GM12873 (cell line): ENCODE measurements around the gene WDR33.

Experiments used
- TF ChIP-seq, protein P1 (sequence below): IDR thresholded peaks from 2 replicates; pipeline ENCODE4 v1.5.1; 2012; ENCODE audit warnings: low read depth, mild to moderate bottlenecking, moderate library complexity, low read length, control low read depth; ENCODE audit not compliant: insufficient read depth; ENCODE audit errors: missing control alignments

The WDR33 gene

DNA sequence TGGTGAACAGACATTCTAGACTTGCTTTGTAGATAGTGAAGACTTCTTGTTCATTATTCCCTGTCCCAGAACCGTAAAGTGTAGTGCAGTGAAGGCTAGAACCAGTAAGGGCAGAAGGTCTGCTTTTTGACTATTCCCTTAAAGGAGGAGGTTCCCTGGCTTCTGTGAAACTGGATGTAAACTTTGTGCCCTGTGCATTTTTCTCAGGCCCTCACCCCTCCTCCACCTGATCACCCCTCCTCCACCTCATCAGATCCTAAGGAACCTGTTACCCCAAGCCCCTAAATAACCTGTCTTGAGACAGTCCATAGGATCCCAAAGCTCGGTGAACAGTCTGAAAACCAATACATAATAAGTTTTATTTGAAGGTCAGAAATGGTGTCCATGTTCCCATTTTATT, 75.9 kb downstream of the WDR33 start:
- TF ChIP-seq, protein P1, sequence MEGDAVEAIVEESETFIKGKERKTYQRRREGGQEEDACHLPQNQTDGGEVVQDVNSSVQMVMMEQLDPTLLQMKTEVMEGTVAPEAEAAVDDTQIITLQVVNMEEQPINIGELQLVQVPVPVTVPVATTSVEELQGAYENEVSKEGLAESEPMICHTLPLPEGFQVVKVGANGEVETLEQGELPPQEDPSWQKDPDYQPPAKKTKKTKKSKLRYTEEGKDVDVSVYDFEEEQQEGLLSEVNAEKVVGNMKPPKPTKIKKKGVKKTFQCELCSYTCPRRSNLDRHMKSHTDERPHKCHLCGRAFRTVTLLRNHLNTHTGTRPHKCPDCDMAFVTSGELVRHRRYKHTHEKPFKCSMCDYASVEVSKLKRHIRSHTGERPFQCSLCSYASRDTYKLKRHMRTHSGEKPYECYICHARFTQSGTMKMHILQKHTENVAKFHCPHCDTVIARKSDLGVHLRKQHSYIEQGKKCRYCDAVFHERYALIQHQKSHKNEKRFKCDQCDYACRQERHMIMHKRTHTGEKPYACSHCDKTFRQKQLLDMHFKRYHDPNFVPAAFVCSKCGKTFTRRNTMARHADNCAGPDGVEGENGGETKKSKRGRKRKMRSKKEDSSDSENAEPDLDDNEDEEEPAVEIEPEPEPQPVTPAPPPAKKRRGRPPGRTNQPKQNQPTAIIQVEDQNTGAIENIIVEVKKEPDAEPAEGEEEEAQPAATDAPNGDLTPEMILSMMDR: no peak

DNA sequence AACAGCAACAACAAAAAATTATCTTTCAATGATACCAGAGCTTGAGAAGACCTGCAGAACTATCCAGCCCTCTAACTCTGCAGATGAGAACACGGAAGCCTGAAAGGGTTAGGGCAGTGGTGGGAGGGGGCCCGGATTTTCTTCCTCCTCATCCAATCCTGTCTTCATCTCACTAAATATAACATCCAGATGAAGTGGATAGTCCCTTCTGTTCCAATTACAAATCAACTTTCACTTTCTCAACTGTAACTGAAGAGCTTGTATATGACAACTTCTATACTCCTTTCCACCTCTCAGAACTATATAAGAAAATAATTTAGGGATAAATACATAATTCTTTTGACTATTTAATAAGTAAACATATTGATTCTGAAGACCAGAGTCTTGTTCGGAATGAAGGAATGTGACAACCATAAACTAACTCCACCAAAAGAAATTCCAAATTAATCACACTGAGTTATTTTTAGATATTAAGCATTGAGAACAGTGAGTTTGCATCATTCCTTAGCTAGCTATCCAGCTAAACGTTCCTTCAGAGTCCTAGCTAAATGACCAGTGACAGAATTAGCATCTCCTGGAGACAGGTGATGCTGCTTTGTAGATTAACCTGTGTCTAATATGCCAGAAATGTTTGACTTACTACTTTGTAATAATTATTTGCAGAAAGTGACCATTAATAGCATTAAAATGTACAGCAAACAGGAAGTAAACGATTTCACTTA, 77.0 kb downstream of the WDR33 start:
- TF ChIP-seq, protein P1: no peak

DNA sequence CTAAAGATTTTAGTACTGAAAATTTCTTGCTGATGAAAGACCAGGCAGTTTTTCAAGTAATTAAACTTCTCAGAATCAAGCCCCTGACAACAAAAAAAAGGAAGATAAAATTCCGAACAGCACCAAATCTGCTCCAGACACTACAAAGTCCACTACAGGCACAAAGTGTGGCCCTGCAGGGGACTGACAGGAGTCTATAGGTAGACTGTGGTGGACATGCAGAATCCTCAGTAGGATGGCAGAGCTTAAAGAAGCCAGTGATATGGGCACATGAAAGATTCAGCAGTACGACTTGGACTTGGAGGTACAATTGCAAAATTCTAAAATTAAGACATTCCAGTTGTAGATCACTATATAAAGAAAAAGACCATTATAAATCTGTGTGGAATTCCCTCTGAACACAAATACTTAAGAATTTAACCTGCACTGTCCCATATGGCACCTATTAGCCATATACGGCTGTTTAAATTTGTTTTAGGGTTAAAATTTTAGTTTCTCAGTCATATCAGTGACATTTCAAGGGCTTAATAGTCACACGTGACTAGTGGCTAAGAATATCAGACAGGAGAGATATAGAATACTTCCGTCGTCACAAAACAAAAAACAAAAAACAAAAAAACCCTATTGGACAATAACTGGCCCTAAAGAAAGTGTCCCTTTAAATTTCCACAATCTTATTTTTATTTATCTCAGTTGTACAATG, 77.7 kb downstream of the WDR33 start:
- TF ChIP-seq, protein P1: no peak

DNA sequence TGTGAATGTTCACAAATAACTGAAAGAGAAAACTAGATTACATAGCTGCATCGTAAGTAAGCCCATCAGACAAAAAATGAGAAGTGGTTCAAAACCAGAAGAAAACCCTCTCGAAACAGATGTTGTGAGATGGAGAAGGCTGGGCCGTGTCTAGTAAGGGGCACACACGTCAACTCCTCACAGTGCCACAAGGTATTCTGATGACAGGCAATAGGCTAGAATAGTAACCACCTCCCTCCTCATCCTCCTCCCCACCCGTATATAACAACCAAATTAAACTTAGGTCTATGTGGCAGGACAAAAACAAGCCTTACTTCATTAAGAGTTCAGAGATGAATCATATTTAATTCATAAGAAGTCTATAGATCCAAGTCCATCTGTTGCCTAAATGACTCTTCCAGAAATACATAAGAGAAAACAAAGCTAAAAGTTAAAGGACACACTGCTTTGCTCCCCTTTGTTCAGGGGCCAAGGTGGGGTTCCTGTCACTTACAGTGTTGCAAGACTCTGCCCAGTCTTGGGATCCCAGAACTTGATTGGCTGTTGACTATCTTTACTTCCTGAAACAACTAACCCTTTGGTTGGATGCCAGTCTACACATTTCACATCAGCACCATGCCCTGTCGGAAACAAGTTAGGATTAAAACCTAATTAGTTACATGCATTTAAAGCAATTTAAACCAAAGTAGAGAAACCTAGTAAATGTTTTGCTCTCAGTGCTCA, 84.7 kb downstream of the WDR33 start:
- TF ChIP-seq, protein P1: no peak

DNA sequence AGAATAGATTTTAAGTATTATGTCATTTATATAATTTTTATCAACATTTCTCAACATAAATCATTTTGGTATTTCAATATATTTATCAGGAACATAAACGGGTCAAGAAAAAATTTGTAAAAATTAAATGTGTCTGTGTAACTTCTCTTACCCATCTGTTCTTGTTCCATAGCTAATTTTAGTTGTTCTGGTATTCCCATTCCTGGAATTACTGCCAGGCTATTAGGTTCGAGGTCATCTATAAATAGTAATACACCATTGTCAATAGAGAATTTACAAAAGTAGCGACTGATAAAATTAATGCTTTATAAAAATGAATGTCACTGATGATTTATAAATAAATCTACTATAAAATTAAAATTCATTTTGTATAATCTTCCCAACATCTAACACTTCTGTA, 88.2 kb downstream of the WDR33 start:
- TF ChIP-seq, protein P1: no peak

DNA sequence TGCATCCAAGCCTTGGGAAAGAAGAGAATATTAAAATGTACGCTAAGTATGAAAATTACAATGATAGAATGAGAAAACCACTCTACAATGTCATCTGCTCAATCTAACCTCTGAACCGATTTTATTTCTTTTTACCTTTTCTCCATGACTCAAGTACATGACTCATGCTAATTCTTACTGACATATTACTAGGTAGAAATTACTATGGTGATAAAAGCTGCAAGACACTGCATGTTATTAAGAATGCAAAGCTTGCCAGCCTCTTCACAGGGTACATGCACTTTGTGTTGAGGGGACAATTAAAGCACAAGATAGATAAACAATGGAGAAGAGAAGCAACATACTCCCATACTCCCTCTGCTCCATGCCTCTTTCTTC, 89.0 kb downstream of the WDR33 start:
- TF ChIP-seq, protein P1: no peak

DNA sequence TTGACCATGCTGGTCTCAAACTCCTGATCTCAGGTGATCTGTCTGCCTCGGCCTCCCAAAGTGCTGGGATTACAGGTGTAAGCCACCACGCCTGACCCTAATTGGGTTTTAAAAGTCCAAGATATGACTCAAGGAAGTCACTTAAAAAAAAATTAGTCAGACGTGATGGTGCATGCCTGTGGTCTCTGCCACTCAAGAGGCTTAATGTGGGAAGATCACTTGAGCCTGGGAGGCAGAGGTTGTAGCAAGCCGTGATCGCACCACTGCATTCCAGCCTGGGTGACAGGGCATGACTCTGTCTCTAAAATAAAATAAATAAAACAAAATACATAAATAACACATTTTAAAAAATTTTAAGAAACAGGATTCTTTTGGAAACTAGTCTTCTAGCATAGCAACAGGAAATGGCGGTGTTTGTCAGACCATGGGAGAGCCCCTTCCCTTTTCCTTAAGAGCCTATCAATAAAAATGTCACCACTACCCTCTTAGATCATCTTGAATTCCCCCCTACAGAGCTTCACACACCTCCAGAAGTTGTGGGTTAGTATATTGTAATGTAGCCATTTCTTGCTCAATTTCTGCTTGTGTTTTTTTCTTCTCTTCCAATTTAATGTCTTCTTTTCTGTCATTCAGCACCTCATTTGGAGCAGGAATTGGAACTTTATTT, 89.5 kb downstream of the WDR33 start:
- TF ChIP-seq, protein P1: no peak
